GM12878 (cell line): Measurements from ENCODE around the gene BTBD19. TPM values are rescaled to one million over a fixed set of nuclear protein-coding genes. Genes with fewer than 3 reads are reported as not detected.

Experiments
- BACH1 ChIP-seq: fragments of 450-650 bp; IDR thresholded peaks from 2 replicates; pipeline ENCODE4 v1.6.1; 2017; ENCODE audit warnings: mild to moderate bottlenecking, borderline replicate concordance
- CEBPB ChIP-seq, 2 experiments: fragments of 150-350 bp in 1 of 2; IDR thresholded peaks; 2 replicates each; pipeline ENCODE4 v1.6.1; 2012 to 2014; ENCODE audit warnings: low read depth in 2 of 2, low read length in 2 of 2, borderline replicate concordance in 1 of 2, inconsistent platforms in 1 of 2
- CEBPZ ChIP-seq: fragments of 150-350 bp; IDR thresholded peaks from 2 replicates; pipeline ENCODE4 v1.6.1; 2016; ENCODE audit warnings: low read depth, low read length
- ELK1 ChIP-seq: IDR thresholded peaks from 2 replicates; pipeline ENCODE4 v1.6.1; 2012; ENCODE audit warnings: low read depth, low read length, improper control_type of control experiment
- EP300 ChIP-seq, 2 experiments: fragments of 150-350 bp in 1 of 2; IDR thresholded peaks; 2 replicates each; pipeline ENCODE4 v1.6.1; 2011 to 2012; ENCODE audit warnings: low read depth in 2 of 2, low read length in 2 of 2, borderline replicate concordance in 1 of 2, improper control_type of control experiment in 1 of 2, inconsistent platforms in 1 of 2; ENCODE audit not compliant: control insufficient read depth in 1 of 2
- ETV6 ChIP-seq, 2 experiments: fragments of 450-650 bp in 1 of 2; IDR thresholded peaks in 1 of 2; conservative IDR thresholded peaks in 1 of 2; 2 replicates each; pipeline ENCODE4 v1.6.1; 2014; ENCODE audit warnings: antibody characterized with exemption in 1 of 2, borderline replicate concordance in 1 of 2, low read depth in 1 of 2, mild to moderate bottlenecking in 1 of 2, moderate library complexity in 1 of 2
- IKZF2 ChIP-seq, 2 experiments: fragments of 450-650 bp; IDR thresholded peaks; 2 replicates each; pipeline ENCODE4 v1.6.1; 2017; ENCODE audit warnings: mild to moderate bottlenecking in 2 of 2, moderate library complexity in 2 of 2
- MTA3 ChIP-seq: IDR thresholded peaks from 2 replicates; pipeline ENCODE4 v1.6.1; 2012; ENCODE audit warnings: low read length, inconsistent platforms, borderline replicate concordance
- RCOR1 ChIP-seq: conservative IDR thresholded peaks from 2 replicates; pipeline ENCODE4 v1.6.1; 2012; ENCODE audit warnings: low read depth, low read length, improper control_type of control experiment
- SKIL ChIP-seq: fragments of 450-650 bp; IDR thresholded peaks from 2 replicates; pipeline ENCODE4 v1.6.1; 2017; ENCODE audit warnings: mild to moderate bottlenecking, low read depth, inconsistent platforms; ENCODE audit not compliant: poor library complexity, severe bottlenecking
- SMARCA5 ChIP-seq: fragments of 450-650 bp; IDR thresholded peaks from 2 replicates; pipeline ENCODE4 v1.6.1; 2017; ENCODE audit warnings: mild to moderate bottlenecking
- SPI1 ChIP-seq: IDR thresholded peaks from 2 replicates; pipeline ENCODE4 v1.6.1; 2011; ENCODE audit warnings: low read depth, mild to moderate bottlenecking, low read length, moderate library complexity, borderline replicate concordance; ENCODE audit not compliant: insufficient read depth
- SRF ChIP-seq, 2 experiments: IDR thresholded peaks; 2 replicates each; pipeline ENCODE4 v1.6.1; 2011; ENCODE audit warnings: low read depth in 2 of 2, low read length in 2 of 2, mild to moderate bottlenecking in 1 of 2, moderate library complexity in 1 of 2
- TCF12 ChIP-seq: IDR thresholded peaks from 2 replicates; pipeline ENCODE4 v1.6.1; 2011; ENCODE audit warnings: low read depth, mild to moderate bottlenecking, low read length
- ZNF384 ChIP-seq: IDR thresholded peaks from 2 replicates; pipeline ENCODE4 v1.6.1; 2012; ENCODE audit warnings: low read depth, mild to moderate bottlenecking, low read length, improper control_type of control experiment, borderline replicate concordance
- ZNF687 ChIP-seq: fragments of 450-650 bp; IDR thresholded peaks from 2 replicates; pipeline ENCODE4 v1.6.1; 2017; ENCODE audit warnings: mild to moderate bottlenecking, moderate library complexity
- ZZZ3 ChIP-seq: IDR thresholded peaks from 2 replicates; pipeline ENCODE4 v1.6.1; 2011; ENCODE audit warnings: low read depth; ENCODE audit not compliant: control insufficient read depth, insufficient read length
- polyA plus RNA-seq, 11 experiments: library from polyadenylated mRNA; depleted of rRNA in 4 of 11; unstranded in 6 of 11; stranded (reverse) in 5 of 11; fragments of >200 nt; fragmentation: Nextera tagmentation in 4 of 11; fragmentation: Illumina TruSeq in 1 of 11; extraction: Ambion mirVana in 4 of 11; extraction: Trizol in 1 of 11; gene quantifications; 1 replicate in 1 of 11; 2 replicates in 10 of 11; pipeline versions ENCODE4 v1.2.1 to v1.2.3, GENCODE V29; 2011 to 2016; ENCODE audit warnings: inconsistent platforms in 2 of 11, missing spikeins in 2 of 11, low read depth in 1 of 11
- total RNA-seq, 4 experiments: library from RNA; depleted of rRNA in 3 of 4; stranded (reverse); fragments of >200 nt in 3 of 4; fragmentation: Illumina TruSeq in 1 of 4; extraction: Trizol in 1 of 4; gene quantifications; 2 replicates each; pipeline versions ENCODE4 v1.2.1 to v1.2.3, GENCODE V29; 2013 to 2021

Gene BTBD19
- total and polyA plus RNA-seq, 10 of the 15 experiments (the other 5 are each of a cell fraction or from before 2014, with no cell fraction given) = 0.13 to 2.7 (median 0.42) TPM

GRCh38 chr1:44810101-44810761 lies 1.9 kb downstream of the BTBD19 start (continued):
- TF ChIP-seq EP300 (IDR thresholded peaks at IDR 0.05; ENCODE audit: borderline replicate concordance in 1 of 2, control insufficient read depth in 1 of 2, low read depth in 2 of 2, low read length in 2 of 2) (peak; percentile 10 to 51; a peak in 2 of 4 replicates), SMARCA5 (0 out of 2 replicates have a peak, but pooled peaks have one; percentile 19), TCF12 (peak; percentile 90), ETV6 (conservative IDR thresholded peaks at IDR 0.05 in 1 of 2, IDR thresholded peaks at IDR 0.05 in 1 of 2; ENCODE audit: borderline replicate concordance in 1 of 2, low read depth in 1 of 2) (peak in 1 of 2 experiments; percentile 46; a peak in 2 of 4 replicates), ZNF384 (no peak), RCOR1 (no peak), SRF (IDR thresholded peaks at IDR 0.05; ENCODE audit: low read depth in 2 of 2, low read length in 2 of 2) (no peak), ZZZ3 (no peak), CEBPZ (no peak), ELK1 (no peak), CEBPB (IDR thresholded peaks at IDR 0.05; ENCODE audit: borderline replicate concordance in 1 of 2, low read depth in 2 of 2, low read length in 2 of 2) (no peak), SPI1 (peak; percentile 79), IKZF2 (IDR thresholded peaks at IDR 0.05) (peak; percentile 76 to 81; a peak in 3 of 4 replicates), SKIL (no peak), MTA3 (no peak), ZNF687 (peak; percentile 55; the same call in 1 of the 2 replicates), BACH1 (peak; percentile 44; the same call in 1 of the 2 replicates)
